Activated CD4-positive, alpha-beta T cell treated with anti-CD3 and anti-CD28 coated beads, Interleukin-2, amount 50 U/mL, for 1 hour (primary cell): ENCODE data around the gene KCNAB3.

Experiments
- DNase-seq: peaks from one replicate; pipeline ENCODE4 v3.0.0-alpha.2; 2020

Gene KCNAB3

DNA sequence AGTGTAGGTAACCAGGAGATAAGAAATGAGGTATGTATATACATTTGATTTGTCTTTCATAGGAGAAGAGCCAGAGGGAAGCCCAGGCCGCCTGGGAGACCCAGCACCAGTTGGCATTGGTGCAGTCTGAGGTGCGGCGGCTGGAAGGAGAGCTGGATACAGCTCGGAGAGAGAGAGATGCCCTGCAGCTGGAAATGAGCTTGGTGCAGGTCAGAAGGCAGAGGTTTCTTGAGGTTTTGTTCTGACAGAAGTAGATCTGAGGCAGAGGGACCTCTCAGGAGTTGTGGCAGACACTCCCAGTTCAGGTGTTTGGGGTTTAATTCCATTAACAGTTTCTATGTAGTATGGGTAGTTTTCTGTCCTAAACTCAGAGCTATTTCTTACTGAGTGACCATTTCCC, 10.4 kb upstream of the KCNAB3 start:
- DNase-seq, result no peak

DNA sequence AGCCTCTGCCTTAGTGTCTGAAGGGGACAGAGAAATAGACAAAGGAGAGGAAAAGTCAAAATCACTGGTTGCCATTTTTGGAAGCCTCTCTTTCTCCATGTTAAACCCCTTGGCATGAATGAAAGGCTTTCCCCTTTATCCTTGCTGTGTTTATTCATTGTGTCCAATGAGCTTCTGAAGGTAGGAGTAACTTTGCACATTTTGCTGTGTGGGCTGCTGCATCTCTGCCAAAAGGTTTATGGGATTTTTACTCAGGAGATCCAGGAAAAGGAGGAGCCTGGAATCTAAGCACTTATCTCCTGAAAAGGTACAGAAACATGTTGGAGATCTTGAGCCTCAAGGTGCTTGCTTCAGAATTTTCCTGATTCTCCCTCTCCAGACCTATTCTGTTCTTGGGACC, 6.2 kb upstream of the KCNAB3 start:
- no peak for DNase-seq

DNA sequence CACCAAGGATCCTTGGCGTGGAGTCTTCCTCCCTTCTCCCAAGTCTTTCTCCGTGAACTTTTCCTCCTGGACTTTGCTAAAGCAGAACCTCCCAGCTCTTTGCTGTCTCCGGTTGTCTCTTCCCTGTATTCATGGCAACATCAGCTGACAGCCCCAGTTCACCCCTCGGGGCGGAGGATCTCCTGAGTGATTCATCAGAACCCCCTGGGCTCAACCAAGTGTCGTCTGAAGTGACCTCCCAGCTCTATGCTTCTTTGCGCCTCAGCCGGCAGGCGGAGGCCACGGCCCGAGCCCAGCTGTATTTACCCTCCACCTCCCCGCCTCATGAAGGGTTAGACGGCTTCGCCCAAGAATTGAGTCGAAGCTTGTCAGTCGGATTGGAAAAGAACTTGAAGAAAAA, 3.3 kb upstream of the KCNAB3 start:
- no peak for DNase-seq

DNA sequence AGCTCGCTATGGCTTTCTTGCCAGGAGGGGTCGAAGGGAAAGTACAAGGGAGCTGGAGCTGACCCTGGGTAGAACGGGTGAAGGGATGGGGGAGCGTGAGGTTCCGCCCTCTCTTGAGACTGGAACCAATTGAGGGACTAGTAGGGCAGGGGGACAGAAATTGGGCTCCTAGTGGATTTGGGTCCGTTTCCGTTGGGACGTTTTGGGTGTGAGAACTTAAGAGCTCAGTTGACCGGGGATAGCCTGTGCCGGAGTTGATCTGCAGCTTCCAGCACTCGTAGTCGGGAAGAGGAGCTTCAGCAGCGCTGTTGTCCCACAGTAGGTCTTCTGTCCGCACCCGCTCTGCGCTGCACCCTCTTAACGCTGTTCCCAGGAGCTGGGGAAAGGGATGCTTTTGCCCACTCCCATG, 2.8 kb upstream of the KCNAB3 start:
- no peak for DNase-seq

DNA sequence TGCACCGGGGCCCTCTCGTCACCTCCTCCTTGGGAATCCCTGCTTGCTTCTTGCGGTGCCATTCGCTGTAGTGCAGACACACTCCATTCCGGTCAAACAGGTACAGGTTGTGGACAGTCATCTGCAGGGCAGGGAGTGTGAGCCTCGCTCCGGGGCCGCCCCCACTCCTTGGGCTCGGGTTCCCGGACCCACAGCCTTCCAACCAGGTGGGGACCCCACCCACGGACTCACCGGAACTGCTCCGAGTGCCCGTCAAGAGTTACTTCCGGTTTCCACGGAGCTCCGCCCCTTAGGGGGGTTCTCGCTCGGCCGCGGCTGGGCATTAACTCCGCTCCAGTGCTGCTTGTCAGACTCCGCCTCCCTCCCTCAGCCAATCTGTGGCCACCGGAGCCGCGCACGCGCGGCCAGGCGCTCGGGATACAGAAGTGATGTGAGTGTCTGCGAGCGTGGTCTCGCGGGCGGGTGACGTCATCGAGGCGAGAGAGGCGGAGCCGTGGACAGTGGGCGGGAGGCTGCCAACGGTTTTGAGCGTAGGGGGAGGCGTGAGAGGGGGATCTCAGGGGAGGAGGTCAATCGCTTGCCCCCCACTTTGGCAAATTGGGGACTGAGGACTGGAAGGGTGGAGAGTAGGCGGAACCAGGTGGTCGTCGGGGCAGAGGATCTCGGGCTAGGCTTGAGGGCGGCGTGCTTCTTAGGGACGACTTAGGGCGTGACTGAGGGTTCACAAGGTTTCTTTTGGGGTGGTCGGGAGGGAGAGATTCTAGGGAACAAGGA, 2.2 kb upstream of the KCNAB3 start, which contains the start of the genes CNTROB and TRAPPC1:
Gene CNTROB, plus strand, starts transcription at position 498 of the 774 bp plus-strand sequence. CDS start 874 bp downstream, outside the sequence.
Gene TRAPPC1, minus strand, starts transcription at position 238 of the 774 bp plus-strand sequence. Its CDS starts 117 bp downstream, at position 121.
- peak; percentile 99 for DNase-seq

DNA sequence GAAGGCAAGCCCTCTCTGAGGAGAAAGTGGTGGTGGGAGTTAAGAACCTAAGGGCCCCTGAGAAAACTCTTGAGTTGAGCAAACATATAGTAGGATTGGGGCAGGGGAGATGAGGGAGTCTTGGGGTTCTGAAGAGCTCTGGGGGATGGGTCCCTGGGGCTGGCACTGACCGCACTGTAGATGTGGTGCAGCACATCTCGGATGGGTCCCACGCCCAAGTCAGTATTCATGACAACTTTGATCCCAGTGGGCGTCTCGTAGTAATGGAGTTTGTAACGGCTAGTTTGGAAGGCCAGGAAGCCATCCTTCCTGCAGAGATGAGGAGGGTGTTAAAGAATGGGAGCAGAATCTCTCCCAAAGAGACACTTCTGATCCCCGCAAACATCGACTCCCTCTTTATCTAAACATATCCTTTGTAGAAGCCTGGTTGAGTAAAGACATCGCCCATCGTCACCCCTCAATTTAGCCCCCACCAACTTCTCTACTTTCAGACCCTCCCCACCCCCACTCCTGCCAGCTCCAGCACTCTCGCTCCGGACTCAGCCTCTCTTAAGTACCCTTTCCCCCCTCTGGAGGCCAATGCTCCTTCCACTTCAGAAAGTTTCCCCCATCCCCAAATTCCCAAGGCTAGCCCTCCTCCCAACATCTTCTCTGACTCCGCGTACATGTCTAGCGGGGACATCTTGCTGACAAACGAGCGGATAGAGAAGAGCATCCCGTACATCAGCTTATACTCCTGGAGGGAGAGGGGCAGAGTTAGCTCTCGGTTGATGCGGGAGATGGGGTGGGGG, 1.4 kb upstream of the KCNAB3 start:
- no peak for DNase-seq

DNA sequence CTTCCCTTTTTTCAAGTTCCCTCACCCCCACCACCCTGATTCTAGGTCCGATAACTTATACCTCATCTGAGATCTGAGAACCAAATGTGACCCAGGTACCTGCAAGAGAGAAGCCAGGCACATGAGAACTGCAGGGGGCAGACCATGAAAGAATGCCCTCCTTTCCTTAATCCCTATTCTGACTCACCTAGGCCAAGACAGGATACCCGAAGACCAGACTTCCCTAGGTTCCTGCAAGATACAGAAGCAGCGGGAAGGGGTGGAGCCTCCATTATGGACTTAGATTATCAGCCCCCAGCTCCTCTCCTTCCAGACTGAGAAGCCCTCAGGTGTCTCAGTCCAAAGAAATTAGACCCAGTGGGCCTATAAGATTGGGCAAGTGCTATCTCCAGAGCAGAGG, 2.1 kb downstream of the KCNAB3 start:
- DNase-seq, result no peak

DNA sequence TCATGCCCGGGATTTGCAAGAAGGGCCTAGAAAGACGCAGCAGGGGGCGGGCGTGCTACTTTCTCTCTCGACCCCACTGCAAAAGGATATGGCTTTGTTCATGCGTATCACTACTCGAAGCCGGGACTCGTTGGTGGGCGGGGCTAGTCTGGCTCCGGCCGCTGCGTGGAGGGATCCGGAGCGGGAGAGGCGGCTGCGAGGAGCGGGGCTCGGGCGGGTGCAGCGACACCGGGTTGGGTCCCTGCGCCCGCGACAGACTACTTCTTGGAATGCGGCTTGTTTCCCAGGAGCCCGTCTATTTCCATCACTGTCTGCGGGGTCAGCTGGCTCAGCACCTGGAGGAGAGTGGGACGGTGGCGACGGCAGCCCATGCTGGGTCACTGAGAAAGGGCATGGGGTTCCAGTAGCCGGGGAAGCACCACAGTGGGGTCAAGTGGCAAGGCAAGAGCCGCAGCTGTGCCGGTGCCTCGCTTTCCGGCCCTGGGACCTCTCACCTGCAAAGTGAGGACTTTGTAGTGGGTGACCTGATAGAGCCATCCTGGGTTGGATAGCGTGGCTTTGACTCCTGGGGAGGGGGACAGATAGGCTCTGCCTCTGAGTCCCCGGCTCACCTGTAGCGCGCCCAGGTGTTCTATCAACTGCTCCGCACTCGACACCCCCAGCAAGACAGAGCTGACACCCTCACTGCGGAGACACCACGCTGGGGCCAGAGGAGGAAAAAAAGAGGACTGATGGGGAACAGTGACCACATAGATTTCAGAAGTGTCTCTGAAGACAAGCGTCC, 6.6 kb downstream of the KCNAB3 start:
- DNase-seq, result peak; percentile 83

DNA sequence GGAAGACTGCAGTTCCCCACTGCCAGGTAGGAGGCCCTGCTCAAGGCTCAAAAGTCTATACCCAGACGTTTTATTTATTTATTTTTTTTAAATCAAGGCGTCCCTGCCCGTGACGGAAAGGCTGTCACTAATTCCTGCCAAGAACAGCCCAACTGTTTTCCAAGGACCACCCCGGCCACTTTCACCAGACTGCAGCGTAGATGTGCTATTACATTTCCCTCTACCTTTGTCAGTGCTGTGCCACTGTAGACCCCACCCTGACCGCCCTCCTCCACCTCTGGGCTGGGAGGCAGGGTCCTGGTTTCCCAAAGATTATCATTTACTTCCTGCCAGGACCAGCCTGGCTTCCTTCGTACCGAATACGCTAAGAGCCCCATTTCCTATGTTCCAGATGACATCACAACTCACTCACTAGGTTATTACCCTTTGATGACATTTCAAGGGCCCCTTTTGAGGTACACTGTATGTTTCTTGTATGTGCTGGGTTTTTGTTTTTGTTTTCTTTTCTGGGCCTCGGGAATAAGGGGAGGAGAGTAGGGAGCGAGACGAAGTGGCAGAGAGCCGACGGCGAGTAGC, 7.3 kb downstream of the KCNAB3 start:
- DNase-seq, result no peak

DNA sequence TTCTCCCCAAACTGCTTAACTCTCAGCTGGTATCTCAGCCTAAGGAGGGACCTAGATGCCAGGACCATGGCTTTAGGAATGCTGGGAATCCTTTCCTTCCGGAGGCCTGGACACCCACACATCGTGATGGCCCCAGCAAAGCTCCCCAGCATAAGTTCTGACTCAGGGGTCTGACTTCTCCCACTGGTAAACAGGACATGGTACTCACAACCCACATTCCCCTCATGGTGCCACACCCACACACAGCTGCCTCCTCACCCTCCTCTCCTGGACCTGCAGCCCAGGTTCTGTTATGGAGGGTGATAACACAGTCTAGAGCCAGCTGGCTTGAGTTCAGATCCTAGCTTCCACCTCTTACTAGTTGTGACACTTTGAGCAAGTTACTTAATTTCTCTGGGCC, 12.8 kb downstream of the KCNAB3 start:
- no peak for DNase-seq

DNA sequence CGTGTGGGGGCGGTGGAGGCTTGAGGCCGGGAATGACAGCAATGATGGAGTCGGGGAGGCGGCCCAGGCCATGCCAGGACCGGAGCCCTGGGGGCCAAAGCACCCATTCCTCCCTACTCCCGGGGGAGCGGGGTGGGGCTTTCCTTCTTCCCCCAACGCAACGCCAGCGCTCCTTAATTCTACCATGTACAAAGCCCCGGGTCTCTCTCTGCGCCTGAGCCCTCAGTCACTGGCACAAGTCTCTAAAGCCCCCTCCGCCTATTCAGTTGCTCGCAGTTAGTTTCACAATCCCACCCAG, 13.3 kb downstream of the KCNAB3 start:
- DNase-seq, result no peak

DNA sequence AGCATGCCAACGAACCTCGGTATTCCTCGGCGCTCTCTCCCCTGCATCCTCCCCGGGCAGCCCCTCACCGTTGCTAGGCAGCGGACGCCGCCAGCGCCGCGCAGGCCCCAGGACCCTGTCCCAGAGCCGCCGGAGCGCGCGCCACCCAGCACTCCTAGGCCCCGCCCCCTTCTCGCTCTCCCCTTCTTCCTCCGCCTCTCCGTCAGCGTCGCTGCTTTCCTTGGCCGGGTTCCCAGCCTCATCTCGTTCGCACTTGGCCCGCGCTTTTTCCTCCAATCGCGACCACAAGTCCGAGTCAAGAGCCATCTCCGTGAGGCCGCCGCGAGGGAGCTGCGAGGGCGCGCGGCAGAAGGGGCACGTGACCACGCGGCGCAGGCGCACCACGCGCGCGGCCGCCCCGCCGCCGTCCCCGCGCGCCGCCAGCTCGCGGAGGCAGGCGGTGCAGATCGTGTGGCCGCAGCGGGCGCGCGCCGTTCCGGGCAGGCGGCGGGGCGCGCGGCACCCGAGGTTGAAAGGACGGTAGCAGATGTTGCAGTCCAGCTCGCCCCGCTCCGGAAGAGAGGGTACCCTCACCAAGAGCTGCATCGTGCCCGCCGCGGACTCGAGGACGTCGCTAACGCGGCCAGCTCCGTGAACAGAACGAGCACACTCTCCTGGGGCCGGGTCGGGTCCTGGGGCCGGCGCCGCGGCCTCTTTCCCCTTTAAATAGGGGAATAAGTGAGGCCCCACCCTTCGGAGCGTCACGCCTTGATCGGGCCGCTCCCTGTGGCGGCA, 13.9 kb downstream of the KCNAB3 start, which contains the start of gene RNF227:
Gene RNF227, minus strand, starts transcription at position 679 of the 774 bp plus-strand sequence. Its CDS starts 94 bp downstream, at position 585.
- DNase-seq, result peak; percentile 71

DNA sequence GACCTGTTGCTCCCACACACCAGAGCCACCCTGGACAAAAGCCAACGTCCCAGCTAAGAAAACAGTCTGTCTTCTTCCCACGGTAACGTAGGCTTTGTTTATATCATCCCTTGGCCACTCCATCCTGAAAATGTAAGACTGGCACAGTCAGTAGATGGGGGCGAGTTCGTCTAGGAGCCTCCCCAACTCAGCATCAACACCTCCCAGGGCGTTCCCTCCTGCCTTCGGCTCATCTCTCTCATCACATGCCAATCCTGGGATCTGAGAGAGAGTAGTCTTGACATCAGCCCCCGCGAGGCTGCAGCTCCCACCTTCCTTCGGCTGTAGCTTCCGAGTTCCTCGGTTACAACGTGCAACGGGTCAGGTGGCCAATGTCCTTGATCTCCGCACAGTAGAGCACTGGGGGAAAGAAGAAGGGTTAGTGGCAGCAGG, 14.5 kb downstream of the KCNAB3 start:
- DNase-seq, result no peak

DNA sequence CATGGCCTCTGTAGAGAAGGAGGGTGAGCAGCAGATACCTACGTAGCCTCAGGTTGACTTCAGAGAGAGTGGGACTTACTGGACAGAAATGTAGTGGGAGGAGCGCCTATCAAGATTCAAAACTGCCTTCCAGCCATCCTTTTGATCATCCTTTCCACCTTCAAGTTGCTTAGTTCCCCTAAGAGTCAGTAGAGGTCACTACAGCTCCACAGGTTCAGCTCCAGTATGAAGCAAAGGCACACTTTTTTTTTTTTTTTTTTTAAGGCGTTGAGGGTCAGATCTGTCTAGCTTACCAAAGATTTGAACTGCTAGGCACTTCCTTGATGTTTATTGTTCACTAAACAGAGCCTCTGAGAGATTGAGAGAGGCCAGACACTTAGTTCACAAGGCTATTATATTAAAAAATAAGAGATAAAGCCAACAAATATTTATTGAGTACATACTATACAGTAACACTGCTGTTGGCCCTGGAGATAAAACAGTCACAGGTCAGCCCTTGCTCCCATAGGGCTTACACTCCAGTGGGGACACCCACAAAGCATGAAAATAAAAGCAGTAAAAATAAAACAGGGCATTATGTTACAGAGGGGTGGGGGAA, 16.6 kb downstream of the KCNAB3 start:
- no peak for DNase-seq

DNA sequence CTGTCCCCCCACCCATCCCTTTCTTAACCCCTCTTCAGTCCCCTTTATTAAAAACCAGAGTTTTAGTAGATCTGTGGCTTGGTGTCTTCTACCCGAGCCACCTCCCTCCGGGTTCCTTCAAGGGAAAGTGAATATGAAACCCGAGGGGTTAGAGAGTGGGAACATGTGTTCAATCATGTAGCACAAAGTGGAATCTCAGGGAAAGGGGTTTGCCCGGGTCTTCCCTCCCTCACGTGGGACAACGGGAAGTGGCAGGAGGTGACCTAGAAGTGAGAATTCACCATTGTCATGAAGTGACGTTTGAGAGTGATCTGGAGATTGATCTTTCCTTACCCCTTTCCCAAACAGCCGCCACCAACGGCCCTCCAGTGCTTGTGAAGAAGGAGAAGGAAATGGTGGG, 18.5 kb downstream of the KCNAB3 start:
- no peak for DNase-seq

DNA sequence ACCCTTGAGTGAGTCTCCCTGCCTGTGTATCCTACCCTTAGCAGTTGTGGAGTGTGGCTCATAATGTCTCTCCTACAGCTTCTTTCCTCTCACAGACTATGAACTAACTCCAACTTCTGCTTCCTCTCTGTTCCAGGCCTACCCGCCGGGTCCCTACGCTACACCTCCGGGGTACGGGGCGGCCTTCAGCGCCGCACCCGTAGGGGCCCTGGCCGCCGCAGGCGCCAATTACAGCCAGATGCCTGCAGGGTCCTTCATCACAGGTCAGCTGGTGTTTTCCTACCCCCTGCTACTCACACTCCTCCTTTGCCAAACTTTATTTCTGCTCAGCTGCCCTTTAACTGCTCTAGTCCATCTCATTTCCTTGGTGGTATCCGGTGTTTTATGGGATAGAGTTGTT, 18.9 kb downstream of the KCNAB3 start:
- no peak for DNase-seq

DNA sequence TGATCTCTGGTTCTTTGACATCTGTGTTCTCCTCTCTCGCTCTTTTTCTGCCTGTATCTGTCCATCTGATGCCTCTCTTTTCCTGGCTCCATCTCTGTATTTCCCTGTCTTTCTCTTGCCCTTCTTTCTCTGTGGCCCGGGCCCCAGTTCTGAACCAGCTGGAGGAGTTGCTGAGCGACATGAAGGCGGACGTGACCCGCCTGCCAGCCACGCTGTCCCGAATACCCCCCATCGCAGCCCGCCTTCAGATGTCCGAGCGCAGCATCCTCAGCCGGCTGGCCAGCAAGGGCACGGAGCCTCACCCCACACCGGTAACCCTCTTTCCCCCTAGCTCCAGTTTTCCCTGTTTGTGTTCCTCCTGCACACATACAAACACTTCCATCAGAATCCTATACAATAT, 19.4 kb downstream of the KCNAB3 start:
- no peak for DNase-seq

DNA sequence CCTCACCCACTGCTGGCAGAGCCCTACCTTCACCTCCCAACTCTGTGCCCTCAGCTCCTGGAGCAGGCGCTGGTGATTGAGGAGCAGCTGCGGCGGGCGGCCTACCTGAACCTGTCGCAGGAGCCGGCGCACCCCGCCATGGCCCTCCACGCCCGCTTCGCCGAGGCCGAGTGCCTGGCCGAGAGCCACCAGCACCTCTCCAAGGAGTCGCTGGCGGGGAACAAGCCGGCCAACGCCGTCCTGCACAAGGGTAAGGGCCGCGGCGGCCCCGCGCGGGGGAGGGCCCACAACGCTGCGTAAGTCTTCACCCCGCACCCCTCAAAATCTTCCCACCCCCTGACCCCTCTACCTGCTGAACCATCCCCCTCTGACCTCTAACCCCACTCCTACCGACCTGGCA, 20.6 kb downstream of the KCNAB3 start:
- DNase-seq, result no peak

DNA sequence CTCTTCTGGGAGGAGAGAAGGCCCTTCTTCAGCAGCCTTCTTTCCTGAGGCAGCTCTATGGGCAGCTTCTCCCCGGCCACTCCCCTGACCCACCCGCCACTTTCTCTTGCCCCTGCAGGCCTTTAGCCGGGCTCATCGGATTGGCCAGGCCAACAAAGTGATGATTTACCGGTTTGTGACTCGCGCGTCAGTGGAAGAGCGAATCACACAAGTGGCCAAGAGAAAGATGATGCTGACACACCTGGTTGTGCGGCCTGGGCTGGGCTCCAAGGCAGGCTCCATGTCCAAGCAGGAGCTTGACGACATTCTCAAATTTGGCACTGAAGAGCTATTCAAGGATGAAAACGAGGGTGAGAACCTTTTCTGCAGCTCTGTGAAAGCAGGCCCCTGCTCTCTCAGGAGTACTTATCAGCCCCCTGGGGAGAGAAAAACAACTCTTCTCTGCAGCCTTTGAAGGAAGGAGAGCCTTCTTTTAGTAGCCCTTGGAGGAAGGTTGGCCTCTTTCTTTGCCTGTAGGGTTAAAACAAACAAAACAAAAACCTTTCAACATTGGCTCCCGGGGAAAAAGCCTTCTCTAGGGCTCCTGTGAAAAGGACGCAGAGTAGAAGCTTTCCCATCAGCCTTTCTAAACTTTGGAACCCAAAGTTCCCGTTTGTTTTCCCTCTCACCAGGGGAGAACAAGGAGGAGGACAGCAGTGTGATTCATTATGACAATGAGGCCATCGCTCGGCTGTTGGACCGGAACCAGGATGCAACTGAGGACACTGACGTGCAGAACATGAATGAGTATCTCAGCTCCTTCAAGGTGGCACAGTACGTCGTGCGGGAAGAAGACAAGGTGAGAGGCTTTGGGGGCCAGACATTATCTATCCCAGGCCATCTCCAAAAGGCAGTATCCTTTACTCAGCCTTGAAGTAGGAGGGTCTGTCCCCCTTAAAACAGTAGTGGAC, 26.2 kb downstream of the KCNAB3 start:
- no peak for DNase-seq

DNA sequence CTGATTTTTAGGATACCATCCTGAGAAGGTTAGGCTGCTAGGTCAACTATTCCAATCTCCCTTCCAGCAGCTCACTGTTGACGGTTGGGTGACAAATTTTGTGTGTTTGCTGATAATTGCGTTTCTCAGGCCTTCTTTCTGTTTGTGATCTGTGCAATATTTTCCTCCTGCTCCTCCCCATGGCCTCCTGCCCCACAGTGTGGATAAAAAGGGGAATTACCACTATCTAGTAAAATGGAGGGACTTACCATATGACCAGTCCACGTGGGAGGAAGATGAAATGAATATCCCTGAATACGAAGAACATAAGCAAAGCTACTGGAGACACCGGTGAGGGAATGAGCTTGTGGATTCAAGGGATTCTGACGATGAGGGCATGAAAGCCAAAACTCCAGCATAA, 31.9 kb downstream of the KCNAB3 start:
- DNase-seq, result no peak

DNA sequence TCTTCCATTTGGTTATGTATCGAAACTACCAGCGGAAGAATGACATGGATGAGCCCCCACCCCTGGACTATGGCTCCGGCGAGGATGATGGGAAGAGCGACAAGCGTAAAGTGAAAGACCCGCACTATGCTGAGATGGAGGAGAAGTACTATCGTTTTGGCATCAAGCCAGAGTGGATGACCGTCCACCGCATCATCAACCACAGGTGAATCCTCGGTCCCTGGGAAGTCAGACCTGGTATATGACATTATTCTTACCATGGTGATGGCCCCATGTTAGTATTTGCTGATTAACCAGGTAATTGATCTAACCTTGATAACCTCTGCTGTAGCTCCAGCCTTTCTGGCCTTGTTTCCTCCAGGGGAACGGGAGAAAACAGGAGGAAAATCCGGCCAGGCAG, 32.6 kb downstream of the KCNAB3 start:
- DNase-seq, result no peak
